Activated B cell treated with CpG ODN at 0.5 μM for 24 hours (primary cell): Measurements from ENCODE around the gene ZNF263. TPM values are rescaled to one million over a fixed set of nuclear protein-coding genes. Genes with fewer than 3 reads are reported as not detected.
A peak's percentile ranks its signal among the peaks of the same experiment; 100 is the strongest.

Source experiments
- ATAC-seq: fragments of 200-7000 bp; cut with Tn5 transposase; one replicate; pipeline ENCODE4 v1.10.0; 2021; ENCODE audit warnings: low read depth, mild to moderate bottlenecking, moderate library complexity
- CTCF ChIA-PET: fragments of 350-600 bp; sonication (Branson Sonifier 250); formaldehyde crosslinking; loops from one replicate; lab custom pipeline; 2021; ENCODE audit warnings: antibody characterized with exemption; lab: Charles Lee
- POLR2A ChIA-PET: fragments of 350-600 bp; sonication (Branson Sonifier 250); formaldehyde crosslinking; loops from one replicate; lab custom pipeline; 2021; ENCODE audit warnings: antibody characterized with exemption; lab: Charles Lee
- DNase-seq: peaks from one replicate; pipeline ENCODE4 v3.0.0; 2022
- H3K27ac Mint-ChIP-seq: one replicate; pipeline ENCODE4 v1.8.0; 2020; ENCODE audit warnings: mixed read lengths
- H3K27me3 Mint-ChIP-seq: one replicate; pipeline ENCODE4 v1.8.0; 2021; ENCODE audit warnings: mixed read lengths
- H3K36me3 Mint-ChIP-seq: one replicate; pipeline ENCODE4 v1.8.0; 2021; ENCODE audit warnings: low read depth, mixed read lengths
- H3K4me1 Mint-ChIP-seq: one replicate; pipeline ENCODE4 v1.8.0; 2021; ENCODE audit warnings: mixed read lengths
- H3K4me3 Mint-ChIP-seq: one replicate; pipeline ENCODE4 v1.8.0; 2020; ENCODE audit warnings: mild to moderate bottlenecking, mixed read lengths
- H3K9me3 Mint-ChIP-seq: one replicate; pipeline ENCODE4 v1.8.0; 2020; ENCODE audit warnings: mixed read lengths
- CTCF ChIP-seq: fragments of 200-600 bp; IDR thresholded peaks from one replicate; pipeline ENCODE4 v1.8.0; 2022; ENCODE audit warnings: antibody characterized with exemption, mild to moderate bottlenecking
- intact Hi-C: fragments of 100-400 bp; cut with micrococcal nuclease; formaldehyde crosslinking; loops from one replicate; pipeline ENCODE4 v1.15.1; 2024
- total RNA-seq: library from RNA; stranded (reverse); gene quantifications from 2 replicates; pipeline ENCODE4 v1.2.3, GENCODE V29; 2022

Gene ZNF263
- total RNA-seq, 1 donor from 2014 or later = 42.9 TPM

GRCh38 chr16:3274490-3274889 lies 8.8 kb upstream of the ZNF263 start:
- Mint-ChIP-seq H3K4me3 (no peak overlapping the region), H3K36me3 (no peaks in the 10 kb centered on the region), H3K27ac (no peak overlapping the region), H3K9me3 (no peaks in the 10 kb centered on the region), H3K27me3 (no peaks in the 10 kb centered on the region), H3K4me1 (no peaks in the 10 kb centered on the region)
- TF ChIP-seq CTCF = no peak
- CTCF ChIA-PET = no interaction called here
- POLR2A ChIA-PET = no interaction called here
- intact Hi-C loops = no loop called here
- ATAC-seq (no peak), DNase-seq (no peak)

- Mint-ChIP-seq H3K36me3 (no peaks in the 10 kb centered on the region), H3K27ac (no peak overlapping the region), H3K4me1 (no peaks in the 10 kb centered on the region), H3K4me3 (no peak overlapping the region), H3K9me3 (no peaks in the 10 kb centered on the region), H3K27me3 (no peaks in the 10 kb centered on the region)
- ATAC-seq (no peak), DNase-seq (no peak)
- no peak for TF ChIP-seq CTCF
- POLR2A ChIA-PET = no interaction called here
- CTCF ChIA-PET = no interaction called here
- intact Hi-C loops = no loop called here
Measured at GRCh38 chr16:3274947-3275346, 8.3 kb upstream of the ZNF263 start.

- Mint-ChIP-seq H3K4me3 (no peak overlapping the region), H3K27ac (no peak overlapping the region), H3K27me3 (no peaks in the 10 kb centered on the region), H3K4me1 (no peaks in the 10 kb centered on the region), H3K36me3 (no peaks in the 10 kb centered on the region), H3K9me3 (no peaks in the 10 kb centered on the region)
- ATAC-seq (no peak), DNase-seq (no peak)
- TF ChIP-seq CTCF = no peak
- intact Hi-C loops = no loop called here
- CTCF ChIA-PET = interaction anchor here (0.6 kb wide), 1 partner anchor 10 kb away, joined by 3 read pairs; no protein-coding TSS in a partner anchor
- POLR2A ChIA-PET = interaction anchor here (0.6 to 0.7 kb wide), 2 partner anchors 33 to 273 kb away, joined by 5 to 13 read pairs; no protein-coding TSS in a partner anchor
Measured at GRCh38 chr16:3276679-3277078, 6.6 kb upstream of the ZNF263 start.

GRCh38 chr16:3281222-3281820 lies 2.0 kb upstream of the ZNF263 start:
- intact Hi-C loops = loop anchor here (5.0 kb wide), 2 partner anchors 124 to 436 kb away; partner anchors contain the start of gene TRAP1
- no peak for TF ChIP-seq CTCF
- Mint-ChIP-seq H3K36me3 (peaks cover 29% of the 10 kb centered on the region), H3K27me3 (no peaks in the 10 kb centered on the region), H3K4me3 (peak overlapping the region; percentile 28), H3K4me1 (peaks cover 34% of the 10 kb centered on the region), H3K9me3 (no peaks in the 10 kb centered on the region), H3K27ac (no peak overlapping the region)
- POLR2A ChIA-PET = interaction anchor here (1.4 kb wide), 1 partner anchor 24 kb away, joined by 3 read pairs; the partner anchor contains the start of genes TIGD7 and ZNF75A
- no peak for ATAC-seq
- no peak for DNase-seq
- CTCF ChIA-PET = no interaction called here

- CTCF ChIA-PET = interaction anchor here (0.7 to 2.6 kb wide), 3 partner anchors 15 to 119 kb away, joined by 4 to 8 read pairs (median 5); partner anchors contain the start of genes ZNF174 and ZSCAN32
- Mint-ChIP-seq H3K27me3 (no peaks in the 10 kb centered on the region), H3K4me3 (peak overlapping the region; percentile 95), H3K9me3 (no peaks in the 10 kb centered on the region), H3K4me1 (peaks cover 40% of the 10 kb centered on the region), H3K27ac (peak overlapping the region; percentile 99), H3K36me3 (peaks cover 38% of the 10 kb centered on the region)
- DNase-seq (no peak), ATAC-seq (peak; percentile 13)
- POLR2A ChIA-PET = interaction anchor here (0.6 to 3.3 kb wide), 28 partner anchors 12 to 1135 kb away, joined by 3 to 82 read pairs (median 4); partner anchors contain the start of genes CLUAP1, CORO7, NAA60 and TIGD7
- no peak for TF ChIP-seq CTCF
- intact Hi-C loops = loop anchor here (1.0 to 5.0 kb wide), 7 partner anchors 47 to 435 kb away; partner anchors contain the start of genes NAA60, THOC6, TRAP1 and ZNF200
Measured at GRCh38 chr16:3282103-3282729, 1.1 kb upstream of the ZNF263 start.
